Stomach (tissue), 4 donors: ENCODE results near the gene SEC22C.

Experiments
- CTCF ChIP-seq, 7 experiments: fragments of 450-650 bp in 4 of 7; fragments of 200-600 bp in 3 of 7; sonication (generic) in 3 of 7; IDR thresholded peaks; one replicate each; pipeline ENCODE4 v1.5.1; 2016 to 2019; ENCODE audit warnings: antibody characterized with exemption in 7 of 7, control low read depth in 2 of 7, mild to moderate bottlenecking in 1 of 7
- POLR2A ChIP-seq, 4 donors: fragments of 450-650 bp; IDR thresholded peaks; one replicate each; pipeline ENCODE4 v1.6.1; 2016; ENCODE audit warnings: antibody characterized with exemption in 4 of 4, control low read depth in 2 of 4, mild to moderate bottlenecking in 1 of 4, moderate library complexity in 1 of 4
- POLR2AphosphoS5 ChIP-seq, 3 donors: sonication (generic); formaldehyde crosslinking; IDR thresholded peaks; one replicate each; pipeline ENCODE4 v1.6.1; 2016; ENCODE audit warnings: antibody characterized with exemption in 3 of 3

GRCh38 chr3:42515391-42515916, 66.3 kb downstream of the SEC22C start:
- no peak for TF ChIP-seq CTCF (IDR thresholded peaks at IDR 0.05)
- no peak for TF ChIP-seq POLR2A (IDR thresholded peaks at IDR 0.05)
- TF ChIP-seq POLR2AphosphoS5 (IDR thresholded peaks at IDR 0.05): no peak
